ENCODE measurements around the gene LRFN3.
"Not testable (repeated sequence)": the region's sequence is repeated elsewhere in the genome, so short reads cannot be mapped to it uniquely, and the experiment has no call there.

Gene LRFN3

DNA sequence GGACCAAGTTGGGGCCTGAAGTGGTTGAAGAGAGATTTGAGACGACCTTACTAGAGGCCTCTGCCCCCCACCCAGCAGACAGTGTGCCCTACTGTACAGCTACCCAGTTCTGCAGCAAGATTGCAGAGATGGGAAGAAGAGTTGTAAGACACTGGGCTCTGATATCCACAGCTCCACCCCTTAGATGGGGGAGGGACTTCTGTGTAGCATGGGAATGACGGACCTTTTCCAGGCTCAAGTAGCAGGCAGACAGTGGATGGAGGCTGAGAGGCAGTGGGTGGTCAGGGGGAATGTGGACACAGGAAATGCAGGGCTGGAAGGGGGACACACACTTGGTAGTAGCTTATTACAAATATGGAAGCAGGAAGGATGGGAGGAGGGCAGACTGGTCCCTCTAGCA is 13.0 kb downstream of the LRFN3 start:
- Histone ChIP-seq H4K20me1 (ENCODE audit: control insufficient read depth, insufficient read depth, low read depth, low read length) (no peaks in the 10 kb centered on the region), H3K9me2 (replicated peaks; ENCODE audit: control insufficient read depth, low read length) (no peaks in the 10 kb centered on the region), H3K4me3 (ENCODE audit: low read length) (no peak overlapping the region), H3K4me1 (ENCODE audit: control insufficient read depth, low read length) (peaks cover 14% of the 10 kb centered on the region), H3K4me2 (ENCODE audit: low read length) (no peak overlapping the region), H3K27ac (ENCODE audit: low read depth, low read length) (no peak overlapping the region), H3K9me3 (ENCODE audit: control insufficient read depth, insufficient read depth, low read length) (no peaks in the 10 kb centered on the region), H3K79me2 (ENCODE audit: control insufficient read depth, low read length) (no peaks in the 10 kb centered on the region), H3K36me3 (ENCODE audit: control insufficient read depth, low read length) (no peaks in the 10 kb centered on the region), H3F3A (ENCODE audit: control insufficient read depth, insufficient read depth) (no peaks in the 10 kb centered on the region), H3K27me3 (ENCODE audit: control insufficient read depth, low read length) (peaks cover 8% of the 10 kb centered on the region; the same call in 1 of the 2 replicates)
- TF ChIP-seq, protein P1, sequence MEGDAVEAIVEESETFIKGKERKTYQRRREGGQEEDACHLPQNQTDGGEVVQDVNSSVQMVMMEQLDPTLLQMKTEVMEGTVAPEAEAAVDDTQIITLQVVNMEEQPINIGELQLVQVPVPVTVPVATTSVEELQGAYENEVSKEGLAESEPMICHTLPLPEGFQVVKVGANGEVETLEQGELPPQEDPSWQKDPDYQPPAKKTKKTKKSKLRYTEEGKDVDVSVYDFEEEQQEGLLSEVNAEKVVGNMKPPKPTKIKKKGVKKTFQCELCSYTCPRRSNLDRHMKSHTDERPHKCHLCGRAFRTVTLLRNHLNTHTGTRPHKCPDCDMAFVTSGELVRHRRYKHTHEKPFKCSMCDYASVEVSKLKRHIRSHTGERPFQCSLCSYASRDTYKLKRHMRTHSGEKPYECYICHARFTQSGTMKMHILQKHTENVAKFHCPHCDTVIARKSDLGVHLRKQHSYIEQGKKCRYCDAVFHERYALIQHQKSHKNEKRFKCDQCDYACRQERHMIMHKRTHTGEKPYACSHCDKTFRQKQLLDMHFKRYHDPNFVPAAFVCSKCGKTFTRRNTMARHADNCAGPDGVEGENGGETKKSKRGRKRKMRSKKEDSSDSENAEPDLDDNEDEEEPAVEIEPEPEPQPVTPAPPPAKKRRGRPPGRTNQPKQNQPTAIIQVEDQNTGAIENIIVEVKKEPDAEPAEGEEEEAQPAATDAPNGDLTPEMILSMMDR (IDR thresholded peaks at IDR 0.05; ENCODE audit: low read depth, low read length, poor library complexity, severe bottlenecking): no peak
- no peak for TF ChIP-seq EZH2phosphoT487 (IDR thresholded peaks at IDR 0.05; ENCODE audit: borderline replicate concordance, low read length)

DNA sequence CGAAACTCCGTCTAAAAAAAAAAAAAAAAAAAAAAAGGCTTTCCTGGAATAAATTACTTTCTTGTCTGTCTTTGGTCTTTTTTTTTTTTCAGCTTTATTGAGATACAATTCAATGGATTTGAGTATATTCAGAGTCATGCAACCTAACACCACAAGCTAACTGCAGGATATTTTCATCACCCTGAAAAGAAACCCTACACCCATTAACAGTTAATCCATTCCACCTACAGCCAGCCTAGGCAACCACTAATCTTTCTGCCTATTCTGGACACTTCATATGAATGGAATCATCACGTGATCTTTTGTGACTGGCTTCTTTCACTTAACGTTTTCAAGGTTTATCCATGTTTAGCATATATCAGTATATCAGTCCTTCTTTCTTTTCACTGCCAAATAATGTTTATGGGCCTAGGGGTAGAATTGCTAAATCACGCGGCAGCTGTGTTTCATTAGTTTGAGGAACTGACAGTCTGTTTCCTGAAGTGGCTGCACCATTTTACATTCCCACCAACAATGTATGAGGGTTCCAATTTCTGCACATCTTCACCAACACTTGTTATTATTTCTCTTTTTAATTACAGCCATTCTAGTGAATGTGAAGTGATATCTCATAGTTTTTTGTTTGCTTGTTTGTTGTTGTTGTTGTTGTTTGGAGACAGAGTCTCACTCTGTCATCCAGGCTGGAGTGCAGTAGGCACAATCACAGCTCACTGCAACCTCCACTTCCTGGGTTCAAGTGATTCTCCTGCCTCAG is 19.9 kb downstream of the LRFN3 start:
- Histone ChIP-seq H3K4me1 (ENCODE audit: control insufficient read depth, low read length) (peaks cover 14% of the 10 kb centered on the region), H4K20me1 (ENCODE audit: control insufficient read depth, insufficient read depth, low read depth, low read length) (no peaks in the 10 kb centered on the region), H3K4me3 (ENCODE audit: low read length) (no peak overlapping the region), H3K27me3 (ENCODE audit: control insufficient read depth, low read length) (peaks cover 4% of the 10 kb centered on the region; the same call in 1 of the 2 replicates), H3K9me2 (replicated peaks; ENCODE audit: control insufficient read depth, low read length) (no peaks in the 10 kb centered on the region), H3K27ac (ENCODE audit: low read depth, low read length) (no peak overlapping the region), H3F3A (ENCODE audit: control insufficient read depth, insufficient read depth) (no peaks in the 10 kb centered on the region), H3K36me3 (ENCODE audit: control insufficient read depth, low read length) (no peaks in the 10 kb centered on the region), H3K9me3 (ENCODE audit: control insufficient read depth, insufficient read depth, low read length) (peaks cover 6% of the 10 kb centered on the region; the same call in 1 of the 2 replicates), H3K4me2 (ENCODE audit: low read length) (no peak overlapping the region), H3K79me2 (ENCODE audit: control insufficient read depth, low read length) (no peaks in the 10 kb centered on the region)
- TF ChIP-seq, protein P1 (IDR thresholded peaks at IDR 0.05; ENCODE audit: low read depth, low read length, poor library complexity, severe bottlenecking): no peak
- no peak for TF ChIP-seq EZH2phosphoT487 (IDR thresholded peaks at IDR 0.05; ENCODE audit: borderline replicate concordance, low read length)

DNA sequence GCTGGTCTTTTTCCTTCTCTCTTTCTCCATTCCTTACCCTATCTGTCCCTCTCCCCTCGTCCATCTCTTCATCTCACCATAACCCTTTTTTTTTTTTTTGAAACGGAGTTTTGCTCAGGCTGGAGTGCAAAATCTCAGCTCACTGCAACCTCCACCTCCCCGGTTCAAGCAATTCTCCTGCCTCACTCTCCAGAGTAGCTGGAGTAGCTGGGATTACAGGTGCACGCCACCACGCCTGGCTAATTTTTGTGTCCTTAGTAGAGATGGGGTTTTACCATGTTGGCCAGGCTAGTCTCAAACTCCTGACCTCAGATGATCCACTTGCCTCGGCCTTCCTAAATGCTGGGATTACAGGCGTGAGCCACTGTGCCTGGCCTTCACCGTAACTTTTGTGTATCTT is 21.2 kb downstream of the LRFN3 start:
- not testable (repeated sequence) for H3K27me3 ChIP-seq (ENCODE audit: control insufficient read depth, low read length); H3K4me3 ChIP-seq (ENCODE audit: low read length)

DNA sequence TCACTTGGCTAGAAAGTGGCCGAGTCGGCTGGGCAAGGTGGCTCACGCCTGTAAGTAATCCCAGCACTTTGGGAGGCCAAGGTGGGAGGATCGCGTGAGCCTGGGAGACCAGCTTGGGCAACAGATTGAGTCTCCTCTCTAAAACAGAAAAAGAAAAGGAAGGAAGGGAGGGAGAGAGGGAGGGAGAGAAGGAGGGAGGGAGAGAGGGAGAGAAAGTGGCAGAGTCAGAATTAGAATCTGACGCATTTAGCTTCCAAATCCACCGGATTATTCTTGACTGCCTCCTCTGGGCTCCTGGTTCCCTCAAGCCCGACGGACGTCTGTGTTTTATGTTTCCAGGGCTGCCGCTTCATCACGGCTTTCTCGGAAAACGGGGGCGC is 22.5 kb downstream of the LRFN3 start:
- TF ChIP-seq, protein P1 (IDR thresholded peaks at IDR 0.05; ENCODE audit: low read depth, low read length, poor library complexity, severe bottlenecking): no peak
- TF ChIP-seq EZH2phosphoT487 (IDR thresholded peaks at IDR 0.05; ENCODE audit: borderline replicate concordance, low read length): no peak
- H4K20me1 ChIP-seq (ENCODE audit: control insufficient read depth, insufficient read depth, low read depth, low read length): no peaks in the 10 kb centered on the region
- no peaks in the 10 kb centered on the region for H3K79me2 ChIP-seq (ENCODE audit: control insufficient read depth, low read length)
- H3F3A ChIP-seq (ENCODE audit: control insufficient read depth, insufficient read depth): no peaks in the 10 kb centered on the region; the same call in 1 of the 2 replicates
- H3K27ac ChIP-seq (ENCODE audit: low read depth, low read length): no peak overlapping the region
- no peaks in the 10 kb centered on the region for H3K9me2 ChIP-seq (replicated peaks; ENCODE audit: control insufficient read depth, low read length)
- H3K4me3 ChIP-seq (ENCODE audit: low read length): no peak overlapping the region
- peaks cover 5% of the 10 kb centered on the region for H3K4me1 ChIP-seq (ENCODE audit: control insufficient read depth, low read length)
- H3K36me3 ChIP-seq (ENCODE audit: control insufficient read depth, low read length): no peaks in the 10 kb centered on the region
- peaks cover 6% of the 10 kb centered on the region; the same call in 1 of the 2 replicates for H3K9me3 ChIP-seq (ENCODE audit: control insufficient read depth, insufficient read depth, low read length)
- H3K27me3 ChIP-seq (ENCODE audit: control insufficient read depth, low read length): peaks cover 4% of the 10 kb centered on the region; the same call in 1 of the 2 replicates
- H3K4me2 ChIP-seq (ENCODE audit: low read length): no peak overlapping the region

More for the DNA sequence above, 21.2 kb downstream of the LRFN3 start:
- peaks cover 14% of the 10 kb centered on the region for H3K4me1 ChIP-seq (ENCODE audit: control insufficient read depth, low read length)
- not testable (repeated sequence) for H3K36me3 ChIP-seq (ENCODE audit: control insufficient read depth, low read length); H3K27ac ChIP-seq (ENCODE audit: low read depth, low read length); H3K4me2 ChIP-seq (ENCODE audit: low read length); H3K9me2 ChIP-seq (replicated peaks; ENCODE audit: control insufficient read depth, low read length); H3K79me2 ChIP-seq (ENCODE audit: control insufficient read depth, low read length); H3F3A ChIP-seq (ENCODE audit: control insufficient read depth, insufficient read depth); H4K20me1 ChIP-seq (ENCODE audit: control insufficient read depth, insufficient read depth, low read depth, low read length); H3K9me3 ChIP-seq (ENCODE audit: control insufficient read depth, insufficient read depth, low read length)

Measured in DOHH2 (cell line).